PC-3 (cell line): ENCODE data around the gene TMEM233. TPM values are rescaled to one million over a fixed set of nuclear protein-coding genes. Genes with fewer than 3 reads are reported as not detected.

Source experiments
- ATAC-seq: fragments of 200-7000 bp; cut with Tn5 transposase; 2 replicates; pipeline ENCODE4 v1.9.1; 2020; ENCODE audit warnings: mild to moderate bottlenecking, moderate library complexity
- BruUV-seq: library from RNA; stranded (reverse); fragments of 400-500 nt; replicated peaks from 2 replicates; lab custom pipeline; 2021; lab: Mats Ljungman, UMichigan
- CTCF ChIA-PET: fragments of 300-600 bp; sonication (Branson Sonifier 250); formaldehyde crosslinking; loops from one replicate; lab custom pipeline; 2022; ENCODE audit warnings: antibody characterized with exemption; lab: Charles Lee
- POLR2A ChIA-PET: fragments of 300-600 bp; sonication (Branson Sonifier 250); formaldehyde crosslinking; loops from one replicate; lab custom pipeline; 2022; ENCODE audit warnings: antibody characterized with exemption; ENCODE audit not compliant: unreplicated experiment; lab: Charles Lee
- DNase-seq: peaks from one replicate; pipeline ENCODE4 v3.0.0-alpha.2; 2015
- H2AFZ ChIP-seq: fragments of 300-600 bp; sonication (generic); 2 replicates; pipeline ENCODE4 v1.6.0; 2016; ENCODE audit warnings: antibody characterized with exemption, low read length
- H3F3A ChIP-seq: fragments of 300-600 bp; sonication (generic); one replicate; pipeline ENCODE4 v1.6.0; 2017; ENCODE audit warnings: antibody characterized with exemption, low read length, control low read depth, mild to moderate bottlenecking; ENCODE audit not compliant: unreplicated experiment
- H3K27ac ChIP-seq: fragments of 300-600 bp; sonication (generic); 2 replicates; pipeline ENCODE4 v1.5.1; 2016; ENCODE audit warnings: mild to moderate bottlenecking, low read length
- H3K27me3 ChIP-seq: fragments of 300-600 bp; sonication (generic); 2 replicates; pipeline ENCODE4 v1.6.1; 2016; ENCODE audit warnings: low read length, mixed read lengths
- H3K36me3 ChIP-seq: fragments of 300-600 bp; sonication (generic); 2 replicates; pipeline ENCODE4 v1.6.1; 2016; ENCODE audit warnings: low read depth, mixed run types, low read length, mixed read lengths
- H3K4me1 ChIP-seq: fragments of 300-600 bp; sonication (generic); 2 replicates; pipeline ENCODE4 v1.5.1; 2016; ENCODE audit warnings: low read length; ENCODE audit not compliant: insufficient read depth
- H3K4me2 ChIP-seq: fragments of 300-600 bp; sonication (generic); 2 replicates; pipeline ENCODE4 v1.6.0; 2016; ENCODE audit warnings: low read length
- H3K4me3 ChIP-seq: fragments of 300-600 bp; sonication (generic); 2 replicates; pipeline ENCODE4 v1.5.1; 2016; ENCODE audit warnings: mild to moderate bottlenecking, low read length, mixed read lengths
- H3K79me2 ChIP-seq: fragments of 300-600 bp; sonication (generic); 2 replicates; pipeline ENCODE4 v1.6.1; 2017; ENCODE audit warnings: low read length, mixed read lengths
- H3K9ac ChIP-seq: fragments of 300-600 bp; sonication (generic); 2 replicates; pipeline ENCODE4 v1.6.0; 2016; ENCODE audit warnings: mild to moderate bottlenecking, low read length
- H3K9me2 ChIP-seq: fragments of 300-600 bp; sonication (generic); replicated peaks from 2 replicates; pipeline ENCODE4 v1.6.1; 2016; ENCODE audit warnings: mixed run types, low read length, mixed read lengths
- H3K9me3 ChIP-seq: fragments of 300-600 bp; sonication (generic); 2 replicates; pipeline ENCODE4 v1.6.1; 2016; ENCODE audit warnings: low read length, mixed read lengths
- H4K20me1 ChIP-seq: fragments of 300-600 bp; sonication (generic); 2 replicates; pipeline ENCODE4 v1.6.1; 2016; ENCODE audit warnings: low read length, mixed read lengths
- CTCF ChIP-seq: fragments of 300-600 bp; sonication (generic); conservative IDR thresholded peaks from 2 replicates; pipeline ENCODE4 v1.5.1; 2017; ENCODE audit warnings: antibody characterized with exemption, low read depth, mild to moderate bottlenecking, low read length
- EZH2 ChIP-seq: fragments of 300-600 bp; sonication (generic); IDR thresholded peaks from one replicate; pipeline ENCODE4 v1.6.1; 2017; ENCODE audit warnings: antibody characterized with exemption, mild to moderate bottlenecking, low read length; ENCODE audit not compliant: unreplicated experiment
- EZH2phosphoT487 ChIP-seq: fragments of 300-600 bp; sonication (generic); IDR thresholded peaks from 2 replicates; pipeline ENCODE4 v1.6.1; 2018; ENCODE audit warnings: mild to moderate bottlenecking, antibody characterized with exemption, low read length, borderline replicate concordance
- intact Hi-C: fragments of 100-400 bp; cut with micrococcal nuclease; formaldehyde crosslinking; loops from 2 replicates; pipeline ENCODE4 v1.9.0; 2023
- total RNA-seq: library from RNA; depleted of rRNA; stranded (reverse); fragments of >200 nt; gene quantifications from 2 replicates; pipeline ENCODE4 v1.2.3, GENCODE V29; 2014

Gene TMEM233
- total RNA-seq, 1 experiment from 2014 or later = not detected

- no peak for ATAC-seq
Observed at GRCh38 chr12:119598159-119598558, 4.6 kb downstream of the TMEM233 start.

GRCh38 chr12:119601877-119602733 lies 8.5 kb downstream of the TMEM233 start:
- Histone ChIP-seq H3K4me2 (no peak overlapping the region), H3K27me3 (peaks cover 82% of the 10 kb centered on the region), H3F3A (no peaks in the 10 kb centered on the region), H2AFZ (no peak overlapping the region), H3K36me3 (no peaks in the 10 kb centered on the region), H3K9me3 (no peaks in the 10 kb centered on the region), H4K20me1 (no peaks in the 10 kb centered on the region), H3K27ac (no peak overlapping the region), H3K9me2 (no peaks in the 10 kb centered on the region), H3K4me1 (no peaks in the 10 kb centered on the region), H3K79me2 (no peaks in the 10 kb centered on the region), H3K4me3 (no peak overlapping the region), H3K9ac (no peak overlapping the region)
- ChIA-PET POLR2A (no interaction called here), CTCF (no interaction called here)
- no peak for DNase-seq
- no TSS peak for BruUV-seq
- intact Hi-C loops = no loop called here
- TF ChIP-seq CTCF (no peak), EZH2phosphoT487 (no peak), EZH2 (no peak)
- no peak for ATAC-seq

More at GRCh38 chr12:119598159-119598558, 4.6 kb downstream of the TMEM233 start:
- intact Hi-C loops = no loop called here
- Histone ChIP-seq H3K4me2 (no peak overlapping the region), H3K27me3 (peaks cover 83% of the 10 kb centered on the region), H3K9me3 (no peaks in the 10 kb centered on the region), H3K9ac (no peak overlapping the region), H2AFZ (no peak overlapping the region), H4K20me1 (no peaks in the 10 kb centered on the region), H3F3A (no peaks in the 10 kb centered on the region), H3K27ac (no peak overlapping the region), H3K9me2 (no peaks in the 10 kb centered on the region), H3K4me3 (no peak overlapping the region), H3K79me2 (no peaks in the 10 kb centered on the region), H3K36me3 (no peaks in the 10 kb centered on the region), H3K4me1 (no peaks in the 10 kb centered on the region)
- BruUV-seq = no TSS peak
- TF ChIP-seq EZH2phosphoT487 (no peak), EZH2 (no peak), CTCF (no peak)
- ChIA-PET CTCF (no interaction called here), POLR2A (no interaction called here)
- no peak for DNase-seq

- Histone ChIP-seq H3K27ac (no peak overlapping the region), H3K9me2 (no peaks in the 10 kb centered on the region), H3F3A (no peaks in the 10 kb centered on the region), H3K4me2 (no peak overlapping the region), H3K9ac (no peak overlapping the region), H3K36me3 (no peaks in the 10 kb centered on the region), H3K27me3 (peaks cover 82% of the 10 kb centered on the region), H3K79me2 (no peaks in the 10 kb centered on the region), H4K20me1 (no peaks in the 10 kb centered on the region), H2AFZ (no peak overlapping the region), H3K9me3 (no peaks in the 10 kb centered on the region), H3K4me3 (no peak overlapping the region), H3K4me1 (no peaks in the 10 kb centered on the region)
- ATAC-seq (no peak), DNase-seq (no peak)
- intact Hi-C loops = no loop called here
- no TSS peak for BruUV-seq
- no peak for TF ChIP-seq EZH2
- no peak for TF ChIP-seq EZH2phosphoT487
- POLR2A ChIA-PET = no interaction called here
- CTCF ChIA-PET = no interaction called here
Observed at GRCh38 chr12:119602734-119603094, 9.1 kb downstream of the TMEM233 start.
